ENCODE measurements around the gene TEX13D.
A peak's percentile ranks its signal among the peaks of the same experiment; 100 is the strongest.

Gene TEX13D

GRCh38 chrX:124347242-124347641 is 14.8 kb downstream of the TEX13D start:
- Histone ChIP-seq H3K9me3 (ENCODE audit: insufficient read depth, low read length) (no peaks in the 10 kb centered on the region), H3K4me3 (ENCODE audit: low read length) (no peak overlapping the region), H3K27me3 (ENCODE audit: low read depth, low read length) (no peaks in the 10 kb centered on the region), H3K36me3 (replicated peaks; ENCODE audit: low read depth, low read length) (no peaks in the 10 kb centered on the region), H3K79me2 (ENCODE audit: low read length) (no peaks in the 10 kb centered on the region), H3K9ac (ENCODE audit: low read length) (no peak overlapping the region), H2AFZ (ENCODE audit: low read depth, low read length) (no peak overlapping the region), H3K27ac (ENCODE audit: low read length) (no peak overlapping the region), H3K4me2 (ENCODE audit: low read length) (peak overlapping the region; percentile 24), H3K4me1 (ENCODE audit: low read length) (peaks cover 50% of the 10 kb centered on the region), H4K20me1 (ENCODE audit: insufficient read depth, low read length) (no peaks in the 10 kb centered on the region)
- TF ChIP-seq, protein P1, sequence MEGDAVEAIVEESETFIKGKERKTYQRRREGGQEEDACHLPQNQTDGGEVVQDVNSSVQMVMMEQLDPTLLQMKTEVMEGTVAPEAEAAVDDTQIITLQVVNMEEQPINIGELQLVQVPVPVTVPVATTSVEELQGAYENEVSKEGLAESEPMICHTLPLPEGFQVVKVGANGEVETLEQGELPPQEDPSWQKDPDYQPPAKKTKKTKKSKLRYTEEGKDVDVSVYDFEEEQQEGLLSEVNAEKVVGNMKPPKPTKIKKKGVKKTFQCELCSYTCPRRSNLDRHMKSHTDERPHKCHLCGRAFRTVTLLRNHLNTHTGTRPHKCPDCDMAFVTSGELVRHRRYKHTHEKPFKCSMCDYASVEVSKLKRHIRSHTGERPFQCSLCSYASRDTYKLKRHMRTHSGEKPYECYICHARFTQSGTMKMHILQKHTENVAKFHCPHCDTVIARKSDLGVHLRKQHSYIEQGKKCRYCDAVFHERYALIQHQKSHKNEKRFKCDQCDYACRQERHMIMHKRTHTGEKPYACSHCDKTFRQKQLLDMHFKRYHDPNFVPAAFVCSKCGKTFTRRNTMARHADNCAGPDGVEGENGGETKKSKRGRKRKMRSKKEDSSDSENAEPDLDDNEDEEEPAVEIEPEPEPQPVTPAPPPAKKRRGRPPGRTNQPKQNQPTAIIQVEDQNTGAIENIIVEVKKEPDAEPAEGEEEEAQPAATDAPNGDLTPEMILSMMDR (IDR thresholded peaks at IDR 0.05; ENCODE audit: low read depth, low read length): no peak
- no peak for TF ChIP-seq EZH2phosphoT487 (IDR thresholded peaks at IDR 0.05; ENCODE audit: low read depth)

DNA sequence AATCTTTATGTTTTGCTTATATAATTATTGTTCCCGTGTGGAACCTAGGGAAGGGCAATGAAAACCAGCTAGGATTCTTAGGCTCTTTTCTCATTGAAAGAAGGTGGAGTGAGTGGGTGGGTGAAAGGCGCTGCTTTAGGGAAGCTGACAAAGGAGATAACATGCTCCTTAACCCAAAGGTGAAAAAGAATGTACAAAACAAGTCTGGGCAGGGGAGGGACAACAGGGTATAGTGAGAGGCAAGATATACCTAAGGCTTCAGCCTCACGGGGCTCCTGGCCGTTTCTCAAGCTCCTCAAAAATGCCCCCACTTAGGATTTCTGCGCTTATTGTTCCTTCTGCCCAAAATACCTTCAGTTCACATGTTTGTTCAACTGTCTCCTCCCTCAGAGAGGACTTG is 15.7 kb downstream of the TEX13D start:
- no peaks in the 10 kb centered on the region for H3K9me3 ChIP-seq (ENCODE audit: insufficient read depth, low read length)
- no peak overlapping the region for H2AFZ ChIP-seq (ENCODE audit: low read depth, low read length)
- no peak overlapping the region for H3K27ac ChIP-seq (ENCODE audit: low read length)
- H3K27me3 ChIP-seq (ENCODE audit: low read depth, low read length): no peaks in the 10 kb centered on the region
- no peak overlapping the region for H3K9ac ChIP-seq (ENCODE audit: low read length)
- no peak overlapping the region for H3K4me3 ChIP-seq (ENCODE audit: low read length)
- no peaks in the 10 kb centered on the region for H3K79me2 ChIP-seq (ENCODE audit: low read length)
- no peak overlapping the region for H3K4me2 ChIP-seq (ENCODE audit: low read length)
- H3K36me3 ChIP-seq (replicated peaks; ENCODE audit: low read depth, low read length): no peaks in the 10 kb centered on the region
- no peak for TF ChIP-seq EZH2phosphoT487 (IDR thresholded peaks at IDR 0.05; ENCODE audit: low read depth)
- TF ChIP-seq, protein P1 (IDR thresholded peaks at IDR 0.05; ENCODE audit: low read depth, low read length): no peak
- peaks cover 41% of the 10 kb centered on the region for H3K4me1 ChIP-seq (ENCODE audit: low read length)
- H4K20me1 ChIP-seq (ENCODE audit: insufficient read depth, low read length): no peaks in the 10 kb centered on the region

- no peaks in the 10 kb centered on the region for H3K9me3 ChIP-seq (ENCODE audit: insufficient read depth, low read length)
- H3K4me1 ChIP-seq (ENCODE audit: low read length): peaks cover 33% of the 10 kb centered on the region
- H3K4me3 ChIP-seq (ENCODE audit: low read length): no peak overlapping the region
- H2AFZ ChIP-seq (ENCODE audit: low read depth, low read length): no peak overlapping the region
- H3K27me3 ChIP-seq (ENCODE audit: low read depth, low read length): no peaks in the 10 kb centered on the region
- H3K79me2 ChIP-seq (ENCODE audit: low read length): no peaks in the 10 kb centered on the region
- H3K4me2 ChIP-seq (ENCODE audit: low read length): no peak overlapping the region
- H3K9ac ChIP-seq (ENCODE audit: low read length): no peak overlapping the region
- H4K20me1 ChIP-seq (ENCODE audit: insufficient read depth, low read length): no peaks in the 10 kb centered on the region
- H3K36me3 ChIP-seq (replicated peaks; ENCODE audit: low read depth, low read length): no peaks in the 10 kb centered on the region
- H3K27ac ChIP-seq (ENCODE audit: low read length): no peak overlapping the region
- no peak for TF ChIP-seq EZH2phosphoT487 (IDR thresholded peaks at IDR 0.05; ENCODE audit: low read depth)
- TF ChIP-seq, protein P1 (IDR thresholded peaks at IDR 0.05; ENCODE audit: low read depth, low read length): no peak
Observed at GRCh38 chrX:124348885-124349453, 16.5 kb downstream of the TEX13D start.

- Histone ChIP-seq H4K20me1 (ENCODE audit: insufficient read depth, low read length) (no peaks in the 10 kb centered on the region), H3K9me3 (ENCODE audit: insufficient read depth, low read length) (no peaks in the 10 kb centered on the region), H3K4me1 (ENCODE audit: low read length) (no peaks in the 10 kb centered on the region), H3K4me3 (ENCODE audit: low read length) (no peak overlapping the region), H3K9ac (ENCODE audit: low read length) (no peak overlapping the region), H2AFZ (ENCODE audit: low read depth, low read length) (no peak overlapping the region), H3K36me3 (replicated peaks; ENCODE audit: low read depth, low read length) (no peaks in the 10 kb centered on the region), H3K27ac (ENCODE audit: low read length) (no peak overlapping the region), H3K4me2 (ENCODE audit: low read length) (no peak overlapping the region), H3K27me3 (ENCODE audit: low read depth, low read length) (no peaks in the 10 kb centered on the region), H3K79me2 (ENCODE audit: low read length) (no peaks in the 10 kb centered on the region)
- TF ChIP-seq, protein P1 (IDR thresholded peaks at IDR 0.05; ENCODE audit: low read depth, low read length): no peak
- no peak for TF ChIP-seq EZH2phosphoT487 (IDR thresholded peaks at IDR 0.05; ENCODE audit: low read depth)
Observed at GRCh38 chrX:124354648-124355047, 22.2 kb downstream of the TEX13D start.

Data from OCI-LY3 (cell line).